Glomerular visceral epithelial cell (primary cell): Measurements from ENCODE around the gene ATP2A3.

Experiments
- DNase-seq: peaks from one replicate; pipeline ENCODE4 v3.0.0-alpha.2; 2016; ENCODE audit errors: extremely low spot score

The ATP2A3 gene

DNA sequence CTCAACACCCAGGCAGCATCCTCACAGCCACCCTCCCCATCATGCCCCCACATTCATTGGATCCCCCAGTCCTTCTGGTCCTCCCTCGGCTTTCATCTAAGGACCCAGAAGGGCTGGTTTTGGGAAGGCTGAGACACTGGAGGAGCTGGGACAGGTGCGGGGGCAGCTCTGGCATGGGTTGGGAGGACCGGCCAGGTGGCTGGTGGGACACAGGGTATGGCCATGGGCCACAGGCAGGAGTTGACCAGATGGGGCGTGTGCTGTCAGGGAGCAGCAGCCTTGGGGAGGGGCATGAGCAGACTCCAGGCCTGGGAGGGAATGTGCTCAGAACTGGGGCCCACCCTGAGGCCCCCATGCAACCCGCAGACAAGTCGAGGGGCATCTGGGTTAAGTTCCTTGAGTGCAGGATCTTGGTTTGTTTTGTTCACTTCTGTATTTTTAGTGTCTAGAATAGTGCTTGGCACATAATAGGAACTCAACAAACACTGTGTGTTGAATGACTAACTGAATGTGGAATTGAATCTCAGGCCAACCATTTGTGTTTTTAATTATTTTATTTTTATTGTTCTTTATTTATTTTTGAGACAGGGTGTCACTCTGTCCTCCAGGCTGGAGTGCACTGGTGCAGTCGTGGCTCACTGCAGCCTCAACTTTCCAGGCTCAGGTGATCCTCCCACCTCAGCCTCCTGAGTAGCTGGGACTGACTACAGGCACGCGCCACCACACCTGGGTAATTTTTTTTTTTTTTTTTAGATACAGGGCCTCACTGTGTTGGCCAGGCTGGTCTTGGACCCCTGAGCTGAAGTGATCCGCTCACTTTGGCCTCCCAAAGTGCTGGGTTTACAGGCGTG is 53.6 kb downstream of the ATP2A3 start:
- DNase-seq = no peak

DNA sequence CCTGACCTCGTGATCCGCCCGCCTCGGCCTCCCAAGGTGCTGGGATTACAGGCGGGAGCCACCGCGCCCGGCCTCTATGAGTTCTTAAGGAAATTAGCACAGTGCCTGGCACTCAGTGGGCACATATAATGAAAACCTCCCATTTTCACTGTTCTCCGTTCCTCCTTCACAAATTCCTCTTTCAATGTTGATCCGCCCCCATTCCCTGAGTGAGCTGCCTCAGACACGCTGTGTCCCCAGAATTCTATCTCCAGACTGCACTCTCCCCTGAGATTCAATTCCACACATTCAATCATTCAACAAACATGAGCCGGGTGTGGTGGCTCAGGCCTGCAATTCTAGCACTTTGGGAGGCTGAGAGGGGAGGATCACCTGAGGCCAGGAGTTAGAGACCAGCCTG is 55.0 kb downstream of the ATP2A3 start:
- no peak for DNase-seq

DNA sequence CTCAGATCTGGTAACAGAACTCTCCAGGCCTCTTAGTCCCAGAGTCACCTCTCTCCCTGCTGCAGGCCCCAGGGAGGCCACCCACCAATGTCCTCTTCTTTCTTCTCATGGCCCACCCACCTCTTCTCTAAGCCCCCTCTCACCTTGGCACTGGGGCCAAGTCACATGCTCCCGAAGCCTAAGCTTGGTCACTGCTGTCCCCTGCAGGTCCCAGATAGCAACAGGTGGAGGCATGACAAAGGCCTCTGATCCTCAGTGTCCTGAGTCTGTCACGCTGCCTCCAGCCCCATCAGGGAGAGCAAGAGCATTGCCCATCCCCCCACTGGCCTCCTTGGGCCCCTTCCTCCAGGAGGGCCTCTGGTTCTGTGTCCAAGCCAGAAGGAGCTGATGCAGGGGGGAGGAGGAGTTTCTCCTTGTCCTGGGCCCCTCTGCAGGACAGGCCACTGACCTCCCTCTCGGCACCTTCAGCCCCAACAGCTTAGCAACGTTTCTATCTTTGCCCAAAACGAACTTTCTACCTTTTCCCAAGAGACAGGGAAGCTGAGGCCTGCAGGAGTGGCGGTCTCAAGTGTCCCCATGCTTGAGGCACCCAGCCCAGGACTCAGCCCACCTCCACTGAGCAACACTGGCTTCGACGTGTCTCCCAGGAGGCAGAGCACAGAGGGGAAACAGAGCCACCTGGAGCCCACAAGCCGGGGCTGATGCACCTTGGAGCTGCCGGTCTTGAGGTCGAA is 56.6 kb downstream of the ATP2A3 start:
- no peak for DNase-seq

DNA sequence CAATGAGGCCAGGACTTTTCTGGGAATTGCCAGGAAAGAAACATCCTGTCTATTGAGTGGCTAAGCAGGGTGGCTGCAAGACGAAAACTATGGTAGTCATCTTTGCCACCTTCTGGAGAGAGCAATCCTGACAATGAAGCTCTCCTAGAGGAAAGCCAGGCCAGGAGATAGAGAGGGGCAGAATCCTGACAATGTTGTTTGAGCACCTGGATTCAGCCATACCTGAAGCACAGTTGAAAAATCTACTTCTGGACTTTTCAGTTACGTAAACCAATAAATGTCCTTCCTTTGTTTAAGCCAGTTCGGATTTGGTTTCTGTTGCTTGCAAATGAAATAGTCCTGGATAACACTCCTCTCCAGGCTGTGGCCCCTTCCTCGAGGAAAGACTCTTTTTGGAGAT is 57.4 kb downstream of the ATP2A3 start:
- DNase-seq = no peak

DNA sequence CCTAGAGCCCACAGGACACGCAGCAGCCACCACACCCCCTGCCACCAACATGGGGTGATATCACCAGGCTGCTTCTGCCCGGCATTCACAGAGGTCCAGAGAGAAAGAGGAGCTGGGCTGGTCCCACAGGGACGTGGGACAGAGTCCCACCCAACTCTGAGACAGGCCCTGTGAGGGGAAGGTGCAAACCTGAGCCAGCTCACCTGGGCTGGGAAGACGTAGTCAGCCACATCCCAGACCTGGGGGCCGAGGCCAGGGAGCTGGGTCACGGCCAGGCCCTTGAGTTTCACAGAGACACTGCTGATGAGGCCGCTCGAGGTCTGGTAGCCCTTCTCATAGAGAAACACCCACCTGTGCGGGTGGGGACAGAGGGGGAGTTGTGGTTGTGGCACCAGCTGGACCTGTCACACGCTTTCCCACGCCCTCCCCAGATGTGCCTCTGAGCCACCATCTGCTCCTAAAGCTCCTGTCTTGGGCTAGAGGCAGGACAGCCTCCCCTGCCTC is 59.2 kb downstream of the ATP2A3 start:
- DNase-seq = no peak

DNA sequence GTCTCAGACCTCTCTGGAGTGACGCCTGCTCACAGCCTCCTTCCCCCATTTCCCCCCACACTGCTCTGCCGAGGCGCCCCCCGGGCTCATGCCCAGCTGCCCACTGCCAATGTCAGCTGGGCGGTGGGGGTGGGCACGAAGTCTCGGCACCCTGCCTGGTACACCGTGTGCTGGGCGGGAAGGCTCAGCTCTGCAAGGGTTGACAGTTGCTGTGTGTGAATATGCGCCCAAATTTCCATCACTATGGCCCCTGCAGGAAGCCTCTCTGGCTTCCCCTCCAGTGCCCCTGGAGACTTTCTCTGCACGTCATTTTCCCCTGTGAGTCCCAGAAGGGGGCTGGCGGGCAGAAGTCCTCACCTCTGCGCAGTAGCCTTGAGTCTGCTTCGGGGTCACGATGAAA is 59.7 kb downstream of the ATP2A3 start:
- DNase-seq = no peak

DNA sequence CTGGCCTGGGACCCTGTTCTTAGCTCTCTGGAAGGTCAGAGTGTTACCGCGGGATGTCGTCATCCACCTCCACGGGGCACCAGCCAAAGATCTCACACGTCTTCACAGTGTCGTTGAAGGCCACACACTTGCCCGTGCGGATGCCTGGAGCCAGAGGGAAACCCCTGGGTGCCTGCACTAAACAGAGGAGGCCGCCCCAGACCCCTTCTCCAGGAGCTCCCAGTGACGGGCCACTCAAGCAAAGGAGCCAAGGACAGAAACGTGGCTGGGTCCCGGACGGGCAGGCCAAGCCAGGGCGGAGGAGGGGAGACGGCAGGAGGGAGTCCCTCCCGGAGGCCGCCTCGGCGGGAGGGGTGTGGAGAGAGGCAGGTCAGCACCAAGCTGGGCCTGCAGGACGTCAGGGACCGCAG is 60.4 kb downstream of the ATP2A3 start:
- no peak for DNase-seq

DNA sequence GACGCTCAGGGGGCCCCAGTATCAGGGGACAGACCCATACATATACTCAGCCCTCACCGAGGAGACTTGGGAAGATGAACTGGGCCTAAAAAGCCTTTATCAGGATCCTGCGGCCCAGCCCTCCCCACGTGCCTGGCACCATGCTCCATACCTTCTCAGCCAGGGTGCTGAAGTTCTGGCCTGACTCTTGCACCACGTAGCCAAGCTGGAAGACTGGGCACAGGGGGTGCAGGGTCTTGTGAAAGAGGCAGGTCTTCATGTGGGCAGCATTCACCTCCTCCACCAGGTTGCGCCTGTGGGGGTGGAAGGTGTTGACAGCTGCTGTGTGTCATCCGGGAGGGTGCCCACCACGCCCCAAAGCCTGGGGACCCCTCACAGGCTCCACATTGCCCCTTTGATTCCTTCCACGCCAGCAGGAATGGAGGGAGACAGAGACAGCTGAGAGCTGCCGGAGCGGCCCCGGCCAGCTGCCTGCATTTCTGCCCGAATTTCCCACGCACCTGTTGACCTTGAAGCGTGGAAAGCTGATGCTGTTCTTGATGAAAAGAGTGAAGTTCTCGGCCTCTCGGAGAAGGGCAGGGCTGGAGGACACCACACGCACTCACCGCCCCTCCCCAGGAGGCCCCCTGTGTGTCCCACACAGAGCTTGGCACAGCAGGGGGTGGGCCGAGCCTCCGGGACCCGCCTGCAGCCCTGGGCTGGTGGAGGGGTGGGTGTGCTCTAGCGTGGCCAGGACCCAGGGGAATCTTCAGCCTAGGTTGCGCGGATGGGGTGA is 61.0 kb downstream of the ATP2A3 start:
- DNase-seq = no peak

DNA sequence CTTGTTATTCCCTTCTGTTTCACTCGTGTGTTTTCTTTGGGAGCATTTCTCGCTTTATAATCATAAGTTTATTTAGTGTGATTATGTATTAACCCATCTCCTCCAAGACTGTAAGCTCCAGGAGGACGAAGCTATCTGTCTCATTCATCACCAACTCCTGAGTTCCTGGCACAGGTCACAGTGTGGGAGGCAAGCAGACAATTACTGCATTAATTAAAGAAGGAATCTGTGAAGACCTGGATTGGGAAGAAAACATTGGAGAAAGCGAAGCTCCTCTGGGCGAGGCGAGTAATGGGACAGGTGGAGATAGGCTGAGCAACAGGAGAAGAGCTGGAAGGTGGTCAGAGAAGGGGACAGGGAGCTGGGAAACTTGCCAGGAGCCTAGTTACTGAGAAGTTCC is 63.6 kb downstream of the ATP2A3 start:
- no peak for DNase-seq

DNA sequence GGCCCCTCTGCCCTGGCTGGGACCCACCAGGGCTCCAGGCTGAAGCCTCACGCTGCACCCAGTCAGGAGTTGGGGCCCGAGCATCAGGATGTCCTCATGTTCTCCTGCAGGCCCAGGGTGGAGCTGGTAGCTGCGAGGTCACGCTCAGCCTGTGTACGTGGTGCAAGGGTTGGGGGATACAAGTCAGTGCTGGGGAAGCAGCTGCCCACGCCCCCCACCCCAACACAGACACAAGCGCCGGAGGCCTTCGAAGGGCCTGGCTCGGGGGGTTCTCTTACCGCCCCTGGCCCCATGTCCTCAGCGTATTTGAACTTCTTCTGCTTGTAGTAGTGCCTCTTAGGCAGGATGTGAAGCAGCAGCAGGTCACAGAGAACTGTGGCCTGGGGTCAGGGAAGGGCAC is 66.5 kb downstream of the ATP2A3 start:
- no peak for DNase-seq

DNA sequence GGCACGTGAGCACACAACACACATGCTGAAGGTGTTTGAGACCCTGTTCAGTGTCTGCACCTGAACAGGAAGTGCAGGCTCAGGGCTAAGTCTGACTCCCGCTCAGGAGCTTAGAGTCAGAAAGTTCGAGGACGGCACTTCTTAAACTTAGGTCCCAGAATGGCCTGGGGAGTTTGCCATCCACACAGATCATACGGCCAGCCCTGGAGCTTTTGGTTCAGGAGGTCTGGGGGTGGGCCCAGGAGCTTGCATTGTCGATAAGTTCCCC is 67.3 kb downstream of the ATP2A3 start:
- DNase-seq = no peak

DNA sequence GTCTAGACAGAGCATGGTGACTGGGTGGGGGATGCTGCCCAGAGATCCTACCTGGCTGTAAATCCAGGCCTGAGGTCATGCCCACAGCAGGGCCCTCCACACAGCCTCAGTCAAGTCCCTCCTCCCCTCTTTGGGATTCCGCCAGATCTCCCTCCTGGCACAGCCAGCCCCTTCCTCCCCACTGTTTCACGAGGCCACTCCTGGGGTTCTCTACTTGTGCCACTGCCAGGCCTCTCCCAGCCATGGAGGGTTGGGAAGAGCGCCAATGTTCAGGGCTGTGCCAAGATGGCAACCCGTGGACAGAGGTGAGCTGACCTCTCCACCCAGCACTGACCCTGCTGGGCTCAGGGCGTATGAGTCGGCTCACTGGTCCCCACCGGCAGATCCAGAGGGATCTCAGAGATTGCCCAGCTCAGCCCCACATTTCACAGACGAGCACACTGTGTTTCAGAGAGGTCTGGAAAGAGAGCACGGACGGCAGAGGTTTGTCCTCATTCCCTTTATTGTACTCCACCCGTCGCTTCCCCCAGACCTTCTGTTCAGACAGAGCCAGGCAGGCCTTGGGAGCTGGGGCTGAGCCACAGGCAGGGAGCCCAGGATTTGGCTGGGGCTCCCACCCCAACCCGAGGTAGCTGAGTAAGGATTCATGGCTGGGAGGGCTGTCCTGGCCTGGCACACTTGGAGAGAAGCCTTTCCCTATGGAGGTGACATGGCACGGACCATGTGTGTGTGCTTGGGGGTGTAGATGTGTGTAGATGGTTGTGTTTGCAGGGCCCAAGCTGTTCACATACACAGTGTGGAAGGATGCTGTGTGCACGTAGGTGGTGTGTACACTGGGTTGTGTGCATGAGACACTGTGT is 67.9 kb downstream of the ATP2A3 start:
- no peak for DNase-seq

DNA sequence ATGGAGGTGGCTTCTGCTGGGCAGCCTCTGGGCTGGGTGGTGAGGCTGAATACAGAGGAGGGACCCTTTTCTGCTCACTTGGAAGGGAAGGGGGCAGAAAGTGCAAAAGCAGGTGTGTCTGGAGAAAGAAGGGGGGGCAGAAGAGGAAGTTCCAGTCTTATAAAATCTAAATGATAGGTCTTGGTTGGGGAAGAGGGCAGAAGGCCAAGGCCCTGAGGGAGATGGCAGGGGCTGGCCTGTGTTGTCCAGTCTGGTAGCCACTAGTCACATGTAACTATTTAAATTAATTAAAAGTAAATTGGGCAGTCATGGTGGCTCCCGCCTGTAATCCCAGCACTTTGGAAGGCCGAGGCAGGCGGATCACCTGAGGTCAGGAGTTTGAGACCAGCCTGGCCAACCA is 68.9 kb downstream of the ATP2A3 start:
- DNase-seq = no peak

DNA sequence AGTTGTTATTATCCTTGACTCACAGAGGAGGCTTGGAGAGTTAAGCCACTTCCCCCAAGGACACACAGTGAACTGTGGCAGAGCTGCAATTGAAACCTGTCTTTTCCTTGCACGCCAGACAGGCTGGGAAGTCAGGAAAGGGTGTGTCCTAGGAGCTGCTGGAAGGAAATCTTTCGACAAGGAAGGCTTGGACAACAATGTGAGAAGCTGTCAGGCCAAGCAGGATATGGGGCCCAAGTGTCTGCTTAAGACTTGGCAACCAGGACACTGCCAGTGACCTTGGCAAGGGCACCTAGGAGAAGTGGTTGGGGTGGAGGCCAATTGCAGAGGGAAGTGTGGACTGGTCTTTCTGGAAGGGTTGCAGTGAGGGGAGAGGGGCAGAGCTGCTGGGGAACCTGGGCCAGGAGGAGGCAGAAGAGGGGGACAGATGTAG is 69.3 kb downstream of the ATP2A3 start:
- DNase-seq = peak; percentile 43

DNA sequence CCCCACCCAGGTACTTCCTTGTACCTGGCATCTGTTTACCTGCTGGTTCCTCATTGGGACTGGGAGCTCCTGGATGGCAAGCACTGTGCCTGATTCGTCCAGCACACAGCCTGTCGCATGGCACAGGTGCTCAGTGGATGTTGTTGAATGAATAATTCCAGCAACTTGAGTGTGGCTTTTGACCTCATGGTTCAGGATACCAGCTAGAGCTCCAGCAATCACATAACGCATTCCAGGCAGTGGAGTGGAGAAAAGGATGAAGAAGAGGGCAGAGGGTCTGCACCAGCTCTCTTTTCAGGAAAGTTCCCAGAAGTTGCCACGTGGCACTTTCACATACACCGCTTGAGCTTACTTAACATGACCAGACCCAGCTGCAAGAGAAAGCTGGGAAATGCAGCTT is 70.0 kb downstream of the ATP2A3 start:
- DNase-seq = no peak

DNA sequence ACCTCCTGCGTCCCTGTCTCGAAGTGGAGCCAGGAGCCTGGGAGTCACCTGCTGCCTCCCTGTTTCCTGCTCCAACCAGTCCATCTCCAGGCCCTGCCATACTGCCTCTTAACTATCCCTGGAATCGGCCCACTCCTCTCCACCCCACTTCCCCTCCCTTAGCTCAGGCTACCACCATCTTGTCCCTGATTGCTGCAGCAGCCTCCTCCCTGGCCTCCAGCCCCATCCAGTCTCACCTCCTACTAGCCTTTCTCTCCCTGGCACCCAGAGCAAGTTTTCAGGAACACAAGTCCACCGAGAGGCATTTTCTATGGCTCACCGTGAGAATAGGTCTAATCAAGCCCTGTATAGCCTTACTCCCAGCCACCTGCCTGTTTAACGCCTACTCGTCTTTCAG is 70.5 kb downstream of the ATP2A3 start:
- DNase-seq = no peak

DNA sequence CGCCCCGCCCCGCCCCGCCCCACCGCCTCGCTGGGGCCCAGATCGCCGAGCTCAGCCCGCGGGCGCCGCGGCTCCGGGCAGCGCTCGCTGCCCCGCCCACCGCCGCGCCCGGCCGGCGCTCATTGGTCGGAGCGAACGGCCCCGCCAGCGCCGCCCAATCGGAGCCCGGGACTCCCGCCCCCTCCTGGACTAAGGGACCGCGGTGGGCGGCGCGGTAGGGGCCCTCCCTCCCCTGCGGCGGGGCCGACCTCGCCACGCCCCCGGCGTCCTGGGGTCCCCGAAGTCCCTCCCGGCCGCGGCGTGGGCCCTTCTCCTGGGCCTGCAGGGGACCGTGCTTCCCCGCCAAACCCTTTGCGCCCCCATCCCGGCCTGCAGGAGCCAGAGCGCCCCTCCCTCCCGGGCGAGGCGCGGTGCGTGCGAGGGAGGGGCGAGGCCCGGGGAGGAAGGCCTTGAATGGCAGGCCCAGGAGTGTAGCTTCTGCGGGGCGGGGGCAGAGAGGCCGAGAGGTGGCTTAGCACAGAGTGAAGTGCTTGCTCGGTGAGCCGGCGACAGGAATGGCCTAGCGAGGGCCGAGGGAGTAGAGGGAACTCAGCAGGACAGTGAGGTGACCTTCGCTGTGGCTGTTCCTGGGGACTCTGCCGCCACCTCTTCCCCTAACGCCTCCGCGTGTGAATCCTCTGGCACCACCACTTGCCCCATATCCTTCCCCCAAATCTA is 71.1 kb downstream of the ATP2A3 start, which contains the start of gene CAMKK1:
Gene CAMKK1 (minus strand): TSS at position 51 of the 717 bp plus-strand sequence. CDS start 7,366 bp downstream, outside the sequence.
- peak; percentile 91 for DNase-seq

DNA sequence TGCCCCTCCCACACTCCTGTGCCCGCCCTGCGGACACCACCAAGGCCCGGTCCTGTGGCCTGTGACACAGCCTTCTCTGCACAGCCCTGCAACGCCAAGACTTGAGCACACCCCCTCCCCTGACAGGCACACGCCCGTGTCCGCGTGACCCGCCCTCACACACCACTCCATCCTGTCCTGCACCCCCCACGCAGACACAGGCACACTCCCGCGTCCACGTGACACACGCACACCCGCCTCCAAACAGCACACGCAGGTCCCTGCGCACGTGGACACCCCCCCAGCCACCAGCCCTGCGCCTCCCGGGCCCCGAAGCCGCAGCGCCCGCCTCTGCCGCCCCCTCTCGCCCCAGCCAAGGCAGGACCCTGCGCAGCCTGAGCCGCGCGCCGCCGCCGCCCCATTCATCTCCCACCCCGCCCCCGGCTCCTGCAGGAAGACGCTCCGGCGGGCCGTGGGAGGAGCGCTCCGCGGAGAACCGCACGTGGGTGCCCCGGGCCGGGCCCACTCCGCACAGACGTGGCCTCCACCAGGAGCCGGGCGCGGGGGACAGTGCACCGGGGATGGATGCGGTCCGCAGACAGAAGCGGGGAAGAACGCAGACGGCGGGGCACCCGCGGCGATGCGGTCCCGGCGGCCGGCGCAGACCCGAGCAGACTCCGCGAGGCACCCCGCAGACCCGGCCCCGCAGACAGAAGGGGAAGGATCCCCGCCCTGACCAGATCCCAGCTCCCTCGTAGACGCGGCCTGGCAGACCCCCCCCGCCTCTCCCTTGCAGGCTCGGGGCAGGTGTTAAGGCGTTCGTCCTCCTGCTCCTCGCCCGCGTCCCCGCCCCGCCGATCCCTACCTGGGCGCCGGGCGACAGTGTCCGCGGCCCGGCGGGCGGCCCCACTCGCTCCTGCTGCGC is 71.9 kb downstream of the ATP2A3 start:
- peak; percentile 87 for DNase-seq

DNA sequence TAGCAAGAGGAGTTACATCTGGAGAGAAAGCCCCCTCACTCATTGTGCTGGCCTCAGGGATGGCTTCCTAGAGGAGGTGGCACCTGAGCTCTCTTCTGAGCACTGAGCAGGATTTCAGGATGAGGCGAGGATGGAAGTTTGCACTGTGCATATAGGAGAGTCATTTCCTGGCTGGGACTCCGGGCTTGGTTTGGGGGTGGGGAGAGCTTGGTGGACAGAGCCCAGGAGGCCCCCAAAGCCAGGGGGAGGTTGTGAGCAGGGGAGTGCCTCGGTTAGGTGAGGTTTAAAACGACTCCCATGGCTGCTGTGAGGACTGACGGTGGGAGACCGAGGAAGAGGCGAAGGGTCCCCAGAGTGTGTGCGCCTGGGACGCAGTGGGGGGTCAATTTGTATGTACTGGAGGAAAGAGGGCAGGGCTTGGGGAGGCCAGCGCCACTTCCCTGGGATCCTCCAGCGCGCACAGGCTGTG is 72.6 kb downstream of the ATP2A3 start:
- no peak for DNase-seq

DNA sequence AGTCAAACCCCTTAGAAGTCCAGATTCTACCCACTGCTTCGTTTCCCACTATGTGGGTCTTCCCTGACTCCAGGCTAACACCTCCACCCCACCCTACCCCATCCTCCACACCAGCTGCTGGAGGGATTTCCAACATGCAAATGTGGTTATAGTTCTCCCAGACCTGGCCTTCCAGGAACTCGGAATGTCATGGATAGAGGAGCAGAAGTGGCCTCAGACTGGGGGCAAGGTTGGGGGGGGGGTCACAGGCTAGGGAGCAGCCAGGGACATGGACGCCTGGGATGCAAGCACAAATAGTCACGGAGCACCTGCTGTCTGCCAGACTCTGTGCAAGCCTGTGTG is 73.4 kb downstream of the ATP2A3 start:
- no peak for DNase-seq
